ENCODE results near the gene SYTL1.

SYTL1 gene

GRCh38 chr1:27361044-27361402 is 19.2 kb downstream of the SYTL1 start:
- DNase-seq (ENCODE audit: extremely low spot score, insufficient read length, low read depth) (no peak), FAIRE-seq (no peak)

GRCh38 chr1:27361553-27361952 is 19.7 kb downstream of the SYTL1 start:
- DNase-seq (ENCODE audit: extremely low spot score, insufficient read length, low read depth): no peak
- no peak for FAIRE-seq

GRCh38 chr1:27363766-27364695 is 22.2 kb downstream of the SYTL1 start:
- FAIRE-seq: no peak
- DNase-seq (ENCODE audit: extremely low spot score, insufficient read length, low read depth): no peak

- FAIRE-seq: no peak
- no peak for DNase-seq (ENCODE audit: extremely low spot score, insufficient read length, low read depth)
These were observed 23.0 kb downstream of the SYTL1 start for GRCh38 chr1:27364696-27365371.

- DNase-seq (ENCODE audit: extremely low spot score, insufficient read length, low read depth) (peak; percentile 77), FAIRE-seq (peak; percentile 89)
These were observed 23.7 kb downstream of the SYTL1 start for GRCh38 chr1:27365372-27366112.

DNA sequence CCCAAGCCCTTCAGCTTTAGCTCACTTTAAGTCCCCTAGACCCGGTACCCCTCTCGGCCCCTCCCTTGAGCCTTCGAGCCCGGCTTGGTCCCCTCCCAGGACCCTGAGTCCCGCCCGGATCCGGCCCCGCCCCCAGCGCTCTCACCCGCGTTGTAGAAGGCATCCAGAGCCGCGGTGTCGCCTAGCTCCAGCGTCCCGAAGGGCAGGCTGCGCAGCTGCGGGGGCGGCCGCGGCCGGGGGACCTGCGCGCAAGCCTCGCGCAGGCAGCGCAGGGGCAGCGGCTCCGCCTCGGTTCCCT is 24.2 kb downstream of the SYTL1 start:
- FAIRE-seq: no peak

DNA sequence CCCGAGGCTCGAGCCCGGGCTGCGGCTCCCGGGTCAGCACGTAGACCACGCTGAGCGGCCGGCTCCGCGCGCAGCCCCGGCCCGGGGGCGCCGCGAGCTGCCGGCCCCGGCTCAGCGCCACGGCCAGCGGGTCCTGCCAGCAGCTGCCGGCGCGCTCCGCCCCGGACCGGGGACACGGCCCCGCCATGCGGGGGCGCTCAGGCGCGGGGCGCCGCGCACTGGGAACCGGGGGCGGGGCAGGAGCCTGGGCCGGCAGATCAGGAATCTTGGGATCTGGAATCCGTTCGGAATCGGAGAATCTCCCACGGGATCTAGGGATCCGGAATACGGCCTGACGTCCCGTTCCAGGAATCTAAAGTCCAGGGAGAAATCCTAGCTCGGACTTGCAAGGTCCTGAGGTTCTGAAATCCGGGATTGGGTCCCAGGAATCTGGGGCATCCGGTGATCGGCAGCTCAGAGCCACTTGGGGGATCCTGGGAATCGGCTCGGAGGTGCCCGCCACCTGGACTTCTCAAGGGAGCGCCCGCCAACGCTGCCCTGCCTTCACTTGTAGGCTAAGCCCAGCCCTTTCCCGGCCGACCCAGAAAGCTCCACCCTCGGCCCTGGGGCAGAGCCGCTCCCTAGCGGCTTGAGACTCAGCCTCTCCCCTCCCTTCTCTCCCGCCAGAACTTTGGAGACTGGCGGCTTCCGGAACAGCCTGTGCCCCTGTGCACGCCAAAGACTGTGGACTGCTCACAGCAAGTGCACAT is 24.8 kb downstream of the SYTL1 start, which contains the start of gene MAP3K6:
TSS of gene MAP3K6 (minus strand) at position 551 of the 749 bp plus-strand sequence. CDS start at position 187, 364 bp downstream.
- FAIRE-seq (no peak), DNase-seq (ENCODE audit: extremely low spot score, insufficient read length, low read depth) (no peak)

More for the DNA sequence above, 24.2 kb downstream of the SYTL1 start:
- DNase-seq (ENCODE audit: extremely low spot score, insufficient read length, low read depth): no peak

GRCh38 chr1:27367160-27367650 is 25.4 kb downstream of the SYTL1 start:
- FAIRE-seq (no peak), DNase-seq (ENCODE audit: extremely low spot score, insufficient read length, low read depth) (no peak)

- FAIRE-seq: no peak
- DNase-seq (ENCODE audit: extremely low spot score, insufficient read length, low read depth): no peak
These were observed 27.2 kb downstream of the SYTL1 start for GRCh38 chr1:27368869-27369582.

DNA sequence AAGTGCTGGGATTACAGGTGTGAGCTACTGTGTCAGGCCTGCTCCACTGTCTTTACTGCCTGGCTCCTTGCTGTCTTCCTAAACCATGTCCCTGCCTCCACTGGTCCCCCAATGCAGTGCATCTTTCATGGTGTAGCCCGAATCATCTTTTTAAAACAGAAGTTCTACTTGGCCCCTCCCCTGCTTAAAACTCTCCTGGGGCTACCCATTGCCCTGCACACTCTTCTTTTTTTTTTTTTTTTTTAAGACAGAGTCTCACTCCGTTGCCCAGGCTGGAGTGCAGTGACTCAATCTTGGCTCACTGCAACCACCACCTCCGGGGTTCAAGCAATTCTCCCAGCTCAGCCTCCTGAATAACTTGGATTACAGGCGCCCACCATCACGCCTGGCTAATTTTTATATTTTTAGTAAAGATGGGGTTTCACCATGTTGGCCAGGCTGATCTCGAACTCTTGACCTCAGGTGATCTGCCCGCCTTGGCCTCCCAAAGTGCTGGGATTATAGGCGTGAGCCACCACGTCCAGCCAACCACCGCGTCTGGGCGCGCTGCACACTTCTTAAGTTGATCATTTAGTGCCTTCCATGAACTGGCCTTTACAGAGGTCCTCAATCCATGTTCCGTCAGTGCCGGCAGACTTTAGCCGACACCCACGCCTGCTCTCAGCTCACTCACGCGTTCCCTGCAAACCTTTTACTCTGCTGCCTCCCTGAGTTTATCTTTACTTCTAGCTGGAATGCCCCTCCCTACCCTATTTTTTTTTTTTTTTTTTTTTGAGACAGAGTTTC is 30.4 kb downstream of the SYTL1 start:
- FAIRE-seq: no peak
- DNase-seq (ENCODE audit: extremely low spot score, insufficient read length, low read depth): no peak

GRCh38 chr1:27372808-27373690 is 31.2 kb downstream of the SYTL1 start:
- FAIRE-seq (no peak), DNase-seq (ENCODE audit: extremely low spot score, insufficient read length, low read depth) (no peak)

GRCh38 chr1:27374362-27375086 is 32.7 kb downstream of the SYTL1 start, which contains the start of gene FCN3:
FCN3 (minus strand) TSS chr1:27374824; CDS start chr1:27374818, 6 bp downstream.
- DNase-seq (ENCODE audit: extremely low spot score, insufficient read length, low read depth) (no peak), FAIRE-seq (no peak)

GRCh38 chr1:27377760-27378495 is 36.1 kb downstream of the SYTL1 start:
- DNase-seq (ENCODE audit: extremely low spot score, insufficient read length, low read depth) (no peak), FAIRE-seq (no peak)

- no peak for FAIRE-seq
These were observed 37.8 kb downstream of the SYTL1 start for GRCh38 chr1:27379564-27380122.

GRCh38 chr1:27380224-27380623 is 38.4 kb downstream of the SYTL1 start:
- FAIRE-seq: no peak

More at GRCh38 chr1:27379564-27380122, 37.8 kb downstream of the SYTL1 start:
- DNase-seq (ENCODE audit: extremely low spot score, insufficient read length, low read depth): no peak

More at GRCh38 chr1:27380224-27380623, 38.4 kb downstream of the SYTL1 start:
- DNase-seq (ENCODE audit: extremely low spot score, insufficient read length, low read depth): no peak

Data from GM18507 (cell line).